Peyer's patch (tissue), 4 donors: ENCODE results near the gene MISP3.

ENCODE experiments used
- CTCF ChIP-seq, 6 experiments: fragments of 450-650 bp in 4 of 6; fragments of 200-600 bp in 2 of 6; sonication (generic) in 1 of 6; IDR thresholded peaks; one replicate each; pipeline ENCODE4 v1.5.1; 2017 to 2019; ENCODE audit warnings: antibody characterized with exemption in 6 of 6, mild to moderate bottlenecking in 3 of 6, moderate library complexity in 1 of 6
- POLR2A ChIP-seq, 2 donors: fragments of 450-650 bp; IDR thresholded peaks; one replicate each; pipeline ENCODE4 v1.5.1; 2017; ENCODE audit warnings: antibody characterized with exemption in 2 of 2, mild to moderate bottlenecking in 2 of 2, moderate library complexity in 2 of 2

GRCh38 chr19:14028901-14029300 lies 43.7 kb upstream of the MISP3 start:
- TF ChIP-seq POLR2A (IDR thresholded peaks at IDR 0.05) = no peak
- no peak for TF ChIP-seq CTCF (IDR thresholded peaks at IDR 0.05)
